HuH-7 (cell line): ENCODE measurements around the gene ITIH3.

ENCODE experiments used
- DNase-seq: peaks from one replicate; pipeline ENCODE4 v3.0.0; 2011; ENCODE audit warnings: low spot score

The ITIH3 gene

GRCh38 chr3:52779011-52779836, 15.4 kb upstream of the ITIH3 start:
- no peak for DNase-seq

GRCh38 chr3:52779837-52780585, 14.6 kb upstream of the ITIH3 start:
- no peak for DNase-seq

- no peak for DNase-seq
Measured at GRCh38 chr3:52781741-52782140, 12.9 kb upstream of the ITIH3 start.

GRCh38 chr3:52782412-52783210, 12.0 kb upstream of the ITIH3 start:
- no peak for DNase-seq

- no peak for DNase-seq
Measured at GRCh38 chr3:52783211-52783555, 11.4 kb upstream of the ITIH3 start.

- DNase-seq: no peak
Measured at GRCh38 chr3:52784021-52784621, 10.5 kb upstream of the ITIH3 start.

GRCh38 chr3:52784931-52785590, 9.5 kb upstream of the ITIH3 start:
- no peak for DNase-seq

GRCh38 chr3:52786330-52787215, 8.0 kb upstream of the ITIH3 start:
- no peak for DNase-seq

GRCh38 chr3:52787246-52787645, 7.3 kb upstream of the ITIH3 start:
- no peak for DNase-seq

- no peak for DNase-seq
Measured at GRCh38 chr3:52787672-52788625, 6.6 kb upstream of the ITIH3 start.

GRCh38 chr3:52788890-52789745, 5.5 kb upstream of the ITIH3 start:
- DNase-seq: no peak

GRCh38 chr3:52789746-52790040, 4.9 kb upstream of the ITIH3 start:
- DNase-seq: no peak

- no peak for DNase-seq
Measured at GRCh38 chr3:52790337-52790736, 4.3 kb upstream of the ITIH3 start.

- no peak for DNase-seq
Measured at GRCh38 chr3:52790741-52791140, 3.9 kb upstream of the ITIH3 start.

- DNase-seq: no peak
Measured at GRCh38 chr3:52791366-52791765, 3.2 kb upstream of the ITIH3 start.

- DNase-seq: no peak
Measured at GRCh38 chr3:52791928-52792327, 2.7 kb upstream of the ITIH3 start.

- DNase-seq: peak; percentile 44
Measured at GRCh38 chr3:52792413-52792812, 2.2 kb upstream of the ITIH3 start.

- DNase-seq: no peak
Measured at GRCh38 chr3:52792961-52793695, 1.5 kb upstream of the ITIH3 start.
